SK-N-SH (cell line): Measurements from ENCODE around the gene PNKP. TPM values are rescaled to one million over a fixed set of nuclear protein-coding genes. Genes with fewer than 3 reads are reported as not detected.

Experiments used
- CTCF ChIA-PET: fragments of 300-600, 350-600 bp; formaldehyde crosslinking; extraction: SDS; loops from one replicate; lab custom pipeline; 2021; lab: Yijun Ruan, JAX
- POLR2A ChIA-PET: fragments of 350-600 bp; sonication (Branson Sonifier 250); formaldehyde crosslinking; extraction: SDS; loops from one replicate; lab custom pipeline; 2020; ENCODE audit warnings: antibody characterized with exemption, inconsistent platforms; lab: Yijun Ruan, JAX
- DNase-seq: peaks from one replicate; pipeline ENCODE4 v3.0.0; 2012
- H2AFZ ChIP-seq: fragments of 200-600 bp; sonication (generic); 2 replicates; pipeline ENCODE4 v1.8.1; 2016; ENCODE audit warnings: antibody characterized with exemption, mild to moderate bottlenecking, low read depth
- H3F3A ChIP-seq: fragments of 200-600 bp; sonication (generic); replicated peaks from 2 replicates; pipeline ENCODE3; 2016; ENCODE audit warnings: antibody characterized with exemption, mild to moderate bottlenecking; ENCODE audit not compliant: insufficient read depth
- H3K27ac ChIP-seq, 2 experiments: fragments of 200-500 bp in 1 of 2; fragments of 200-600 bp in 1 of 2; sonication (Bioruptor generic) in 1 of 2; sonication (generic), shearing (Covaris generic) in 1 of 2; 2 replicates each; pipeline versions ENCODE4 v1.5.1 to v1.6.1; 2014 to 2016; ENCODE audit warnings: low read depth in 2 of 2, inconsistent platforms in 1 of 2, low read length in 1 of 2, mild to moderate bottlenecking in 1 of 2, mixed read lengths in 1 of 2
- H3K27me3 ChIP-seq: fragments of 200-600 bp; sonication (generic), shearing (Covaris generic); 2 replicates; pipeline ENCODE4 v1.6.1; 2016; ENCODE audit warnings: mixed run types; ENCODE audit not compliant: insufficient read depth
- H3K36me3 ChIP-seq, 2 experiments: fragments of 200-500 bp in 1 of 2; fragments of 200-600 bp in 1 of 2; sonication (Bioruptor generic) in 1 of 2; sonication (generic) in 1 of 2; replicated peaks in 1 of 2; 2 replicates each; pipeline versions ENCODE3 to v1.5.1; 2014 to 2016; ENCODE audit warnings: low read length in 1 of 2, mild to moderate bottlenecking in 1 of 2; ENCODE audit not compliant: insufficient read depth in 2 of 2, control insufficient read depth in 1 of 2
- H3K4me1 ChIP-seq, 2 experiments: fragments of 200-500 bp in 1 of 2; fragments of 200-600 bp in 1 of 2; sonication (Bioruptor generic) in 1 of 2; sonication (generic), shearing (Covaris generic) in 1 of 2; 2 replicates each; pipeline versions ENCODE4 v1.5.1 to v1.6.1; 2014 to 2016; ENCODE audit warnings: low read depth in 1 of 2, low read length in 1 of 2, mixed run types in 1 of 2; ENCODE audit not compliant: insufficient read depth in 2 of 2, control insufficient read depth in 1 of 2
- H3K4me2 ChIP-seq: fragments of 200-600 bp; sonication (generic), shearing (Covaris generic); 2 replicates; pipeline ENCODE4 v1.6.1; 2017; ENCODE audit warnings: mixed run types
- H3K4me3 ChIP-seq, 2 experiments: fragments of 200-500 bp in 1 of 2; fragments of 200-600 bp in 1 of 2; sonication (Bioruptor generic) in 1 of 2; sonication (generic), shearing (Covaris generic) in 1 of 2; 2 replicates each; pipeline versions ENCODE4 v1.5.1 to v1.8.1; 2014 to 2016; ENCODE audit warnings: low read depth in 2 of 2, inconsistent platforms in 1 of 2, low read length in 1 of 2, mild to moderate bottlenecking in 1 of 2, mixed read lengths in 1 of 2, moderate library complexity in 1 of 2
- H3K79me2 ChIP-seq: fragments of 200-600 bp; sonication (generic); 2 replicates; pipeline ENCODE4 v1.8.1; 2017; ENCODE audit warnings: mild to moderate bottlenecking; ENCODE audit not compliant: insufficient read depth
- H3K9ac ChIP-seq: fragments of 200-600 bp; sonication (generic); 2 replicates; pipeline ENCODE4 v1.6.1; 2017; ENCODE audit warnings: mixed run types
- H3K9me2 ChIP-seq: fragments of 200-600 bp; sonication (generic); 2 replicates; pipeline ENCODE4 v1.6.1; 2017; ENCODE audit warnings: mixed run types
- H3K9me3 ChIP-seq: fragments of 200-600 bp; sonication (generic); 2 replicates; pipeline ENCODE4 v1.6.1; 2017; ENCODE audit warnings: mixed run types, mild to moderate bottlenecking, moderate library complexity
- H4K20me1 ChIP-seq: fragments of 200-600 bp; sonication (generic); 2 replicates; pipeline ENCODE4 v1.6.1; 2017; ENCODE audit warnings: mild to moderate bottlenecking, mixed run types; ENCODE audit not compliant: insufficient read depth
- CHD2 ChIP-seq: fragments of 150-350 bp; IDR thresholded peaks from 2 replicates; pipeline ENCODE4 v1.6.1; 2018; ENCODE audit warnings: low read length; ENCODE audit not compliant: partially characterized antibody
- EZH2phosphoT487 ChIP-seq: fragments of 200-600 bp; sonication (generic); IDR thresholded peaks from 2 replicates; pipeline ENCODE4 v1.6.1; 2017; ENCODE audit warnings: low read depth, mixed run types, mild to moderate bottlenecking, antibody characterized with exemption, moderate library complexity, borderline replicate concordance
- GATA2 ChIP-seq: sonication (generic); formaldehyde crosslinking; IDR thresholded peaks from 2 replicates; pipeline ENCODE4 v1.5.0; 2020; ENCODE audit warnings: mild to moderate bottlenecking, missing genetic modification reagents
- MAX ChIP-seq: IDR thresholded peaks from 2 replicates; pipeline ENCODE4 v1.4.0; 2012; ENCODE audit warnings: low read depth
- NFIC ChIP-seq: IDR thresholded peaks from 2 replicates; pipeline ENCODE4 v1.4.0; 2012; ENCODE audit warnings: borderline replicate concordance
- PBX3 ChIP-seq: IDR thresholded peaks from 2 replicates; pipeline ENCODE4; 2012
- POLR2AphosphoS5 ChIP-seq: IDR thresholded peaks from 2 replicates; pipeline ENCODE4 v1.6.1; 2012; ENCODE audit warnings: low read depth, low read length
- RAD21 ChIP-seq: IDR thresholded peaks from 2 replicates; pipeline ENCODE4 v1.6.1; 2012; ENCODE audit warnings: mild to moderate bottlenecking, low read length
- REST ChIP-seq: IDR thresholded peaks from 2 replicates; pipeline ENCODE4 v1.6.1; 2012; ENCODE audit warnings: mild to moderate bottlenecking, low read depth, low read length, moderate library complexity
- RFX5 ChIP-seq: IDR thresholded peaks from 2 replicates; pipeline ENCODE4 v1.6.1; 2012; ENCODE audit warnings: mild to moderate bottlenecking, improper control_type of control experiment, low read length
- RXRA ChIP-seq: IDR thresholded peaks from 2 replicates; pipeline ENCODE4 v1.4.0; 2012; ENCODE audit warnings: low read depth, mild to moderate bottlenecking, borderline replicate concordance
- YY1 ChIP-seq: IDR thresholded peaks from 2 replicates; pipeline ENCODE4 v1.4.0; 2012; ENCODE audit warnings: low read depth, mild to moderate bottlenecking
- WGBS: methylation state at CpG from one replicate; pipeline ENCODE4 v1.1.6; 2017; ENCODE audit warnings: low lambda C conversion rate; 5-methylcytosine and 5-hydroxymethylcytosine counted together
- polyA plus RNA-seq, 3 experiments: library from polyadenylated mRNA; depleted of rRNA; stranded (reverse); fragments of >200 nt; gene quantifications; 2 replicates each; pipeline ENCODE4 v1.2.3, GENCODE V29; 2012
- TF ChIP-seq, protein P1 (sequence below): IDR thresholded peaks from 2 replicates; pipeline ENCODE4 v1.4.0; 2012; ENCODE audit warnings: low read depth, borderline replicate concordance

The PNKP gene
- polyA plus RNA-seq, 1 of the 3 experiments (the other 2 are of a cell fraction): 52.0 TPM

DNA sequence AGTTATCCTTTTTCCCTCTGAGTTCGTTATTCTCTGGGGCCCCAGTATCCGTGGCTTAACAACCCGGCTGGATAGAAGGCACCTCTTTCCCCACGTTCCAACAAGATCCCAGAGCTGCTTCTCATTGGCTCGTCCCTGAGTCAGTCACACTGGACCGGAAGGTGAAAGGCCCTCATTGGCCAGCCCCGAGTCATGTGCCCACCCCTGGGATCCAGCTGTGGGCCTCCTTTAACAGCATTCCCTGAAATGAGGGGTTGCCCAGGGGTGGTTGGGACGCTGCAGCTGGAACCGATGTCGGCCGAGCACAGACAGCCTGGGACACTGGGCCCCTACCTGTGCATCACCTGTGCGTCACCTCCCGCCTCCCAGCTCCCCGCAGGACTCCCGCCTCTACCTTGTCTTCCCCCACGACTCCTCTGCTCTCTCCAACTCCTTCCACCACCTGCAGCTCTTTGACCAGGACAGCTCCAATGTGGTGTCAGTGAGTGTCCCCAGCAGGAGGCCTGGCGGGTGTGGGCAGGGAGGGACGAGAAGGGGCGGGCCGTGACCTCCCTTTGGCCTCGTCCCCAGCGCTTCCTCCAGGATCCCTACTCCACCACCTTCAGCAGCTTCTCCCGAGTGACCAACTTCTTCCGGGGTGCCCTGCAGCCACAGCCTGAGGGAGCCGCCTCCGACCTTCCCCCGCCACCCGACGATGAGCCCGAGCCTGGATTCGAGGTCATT is 14.5 kb upstream of the PNKP start:
- DNase-seq: peak; percentile 64
- Histone ChIP-seq H3F3A (peaks cover 10% of the 10 kb centered on the region), H3K36me3 (peaks cover 41 to 56% of the 10 kb centered on the region in 2 experiments), H3K4me3 (no peak overlapping the region), H3K27me3 (no peaks in the 10 kb centered on the region), H3K79me2 (peaks cover 19% of the 10 kb centered on the region), H4K20me1 (no peaks in the 10 kb centered on the region), H3K27ac (no peak overlapping the region), H3K9me2 (no peaks in the 10 kb centered on the region), H3K9me3 (no peaks in the 10 kb centered on the region), H3K4me1 (peaks cover 7 to 11% of the 10 kb centered on the region in 2 experiments; a peak in 2 of 4 replicates), H3K9ac (no peak overlapping the region), H2AFZ (no peak overlapping the region), H3K4me2 (no peak overlapping the region)
- CTCF ChIA-PET: interaction anchor here (0.5 to 1.9 kb wide), 2 partner anchors 9 to 201 kb away, joined by 3 to 12 read pairs; no protein-coding TSS in a partner anchor
- POLR2A ChIA-PET: interaction anchor here (1.6 kb wide), 1 partner anchor 8 kb away, joined by 3 read pairs; no protein-coding TSS in a partner anchor
- 95% methylated on average over 27 of the region's 31 CpGs for WGBS
- TF ChIP-seq PBX3 (peak; percentile 72), GATA2 (CRISPR knock-in tag) (no peak), RFX5 (no peak), YY1 (no peak), REST (no peak), POLR2AphosphoS5 (no peak)
- TF ChIP-seq, protein P1, sequence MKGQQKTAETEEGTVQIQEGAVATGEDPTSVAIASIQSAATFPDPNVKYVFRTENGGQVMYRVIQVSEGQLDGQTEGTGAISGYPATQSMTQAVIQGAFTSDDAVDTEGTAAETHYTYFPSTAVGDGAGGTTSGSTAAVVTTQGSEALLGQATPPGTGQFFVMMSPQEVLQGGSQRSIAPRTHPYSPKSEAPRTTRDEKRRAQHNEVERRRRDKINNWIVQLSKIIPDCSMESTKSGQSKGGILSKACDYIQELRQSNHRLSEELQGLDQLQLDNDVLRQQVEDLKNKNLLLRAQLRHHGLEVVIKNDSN: peak; percentile 31; the same call in 1 of the 2 replicates

GRCh38 chr19:49881186-49881585 is 13.8 kb upstream of the PNKP start:
- peaks cover 7 to 11% of the 10 kb centered on the region in 2 experiments; a peak in 2 of 4 replicates for H3K4me1 ChIP-seq
- peaks cover 5% of the 10 kb centered on the region for H3F3A ChIP-seq
- no peak overlapping the region for H3K9ac ChIP-seq
- POLR2A ChIA-PET: interaction anchor here (1.6 kb wide), 1 partner anchor 9 kb away, joined by 3 read pairs; no protein-coding TSS in a partner anchor
- no peaks in the 10 kb centered on the region for H3K9me2 ChIP-seq
- TF ChIP-seq NFIC: no peak
- no peak for TF ChIP-seq MAX
- TF ChIP-seq RAD21: no peak
- TF ChIP-seq CHD2: no peak
- TF ChIP-seq YY1: no peak
- TF ChIP-seq RXRA: no peak
- no peak for TF ChIP-seq EZH2phosphoT487
- no peak overlapping the region for H3K4me2 ChIP-seq
- no peak for DNase-seq
- no peak overlapping the region for H3K4me3 ChIP-seq
- peaks cover 41 to 55% of the 10 kb centered on the region in 2 experiments for H3K36me3 ChIP-seq
- 96% methylated on average over 15 of the region's 17 CpGs for WGBS
- H3K27ac ChIP-seq: no peak overlapping the region
- H4K20me1 ChIP-seq: no peaks in the 10 kb centered on the region
- H3K9me3 ChIP-seq: no peaks in the 10 kb centered on the region
- H3K27me3 ChIP-seq: no peaks in the 10 kb centered on the region
- peaks cover 20% of the 10 kb centered on the region for H3K79me2 ChIP-seq
- H2AFZ ChIP-seq: no peak overlapping the region
- CTCF ChIA-PET: interaction anchor here (1.2 to 1.9 kb wide), 2 partner anchors 9 to 57 kb away, joined by 5 to 12 read pairs; no protein-coding TSS in a partner anchor
